Vagina (tissue), 2 donors: Measurements from ENCODE around the gene C12orf60. TPM values are rescaled to one million over a fixed set of nuclear protein-coding genes. Genes with fewer than 3 reads are reported as not detected.

Experiments
- DNase-seq, 2 donors: peaks; one replicate each; pipeline ENCODE4 v3.0.0-alpha.2; 2017; ENCODE audit errors: extremely low spot score in 2 of 2
- H3K27ac ChIP-seq: fragments of 200-600 bp; sonication (generic); one replicate; pipeline ENCODE4 v1.5.1; 2019
- H3K27me3 ChIP-seq: fragments of 200-600 bp; sonication (generic); one replicate; pipeline ENCODE4 v1.5.1; 2019
- H3K36me3 ChIP-seq, 2 donors: fragments of 200-600 bp; sonication (generic); one replicate each; pipeline ENCODE4 v1.5.1; 2017 to 2019
- H3K4me1 ChIP-seq: fragments of 200-600 bp; sonication (generic); one replicate; pipeline ENCODE4 v1.5.1; 2019
- H3K4me3 ChIP-seq, 2 donors: fragments of 200-600 bp; sonication (generic); 1 replicate in 1 of 2; 2 replicates in 1 of 2; pipeline ENCODE4 v1.5.1; 2016 to 2019
- H3K9me3 ChIP-seq: fragments of 200-600 bp; sonication (generic); one replicate; pipeline ENCODE4 v1.5.1; 2019
- POLR2A ChIP-seq, 2 donors: fragments of 450-650 bp; IDR thresholded peaks; one replicate each; pipeline ENCODE4 v1.6.1; 2017; ENCODE audit warnings: antibody characterized with exemption in 2 of 2, mild to moderate bottlenecking in 2 of 2, moderate library complexity in 2 of 2
- POLR2AphosphoS5 ChIP-seq, 2 donors: sonication (generic); formaldehyde crosslinking; IDR thresholded peaks; one replicate each; pipeline ENCODE4 v1.9.0; 2017; ENCODE audit warnings: antibody characterized with exemption in 2 of 2, mild to moderate bottlenecking in 2 of 2, low read depth in 1 of 2; ENCODE audit not compliant: insufficient read depth in 1 of 2
- intact Hi-C: fragments of 100-400 bp; cut with DNase I; formaldehyde crosslinking; loops from one replicate; pipeline ENCODE4 v1.15.1; 2023
- total RNA-seq: library from RNA; depleted of rRNA; stranded (reverse); fragments of >200 nt; gene quantifications from one replicate; pipeline ENCODE4 v1.2.3, GENCODE V29; 2016
- TF ChIP-seq, protein P1 (sequence below), 3 experiments: fragments of 450-650 bp in 2 of 3; fragments of 200-600 bp in 1 of 3; sonication (generic) in 1 of 3; IDR thresholded peaks; one replicate each; pipeline ENCODE4 v1.5.1; 2017 to 2019; ENCODE audit warnings: antibody characterized with exemption in 3 of 3, mild to moderate bottlenecking in 2 of 3, moderate library complexity in 2 of 3

Gene C12orf60
- total RNA-seq, 1 donor from 2014 or later: 0.74 TPM

DNA sequence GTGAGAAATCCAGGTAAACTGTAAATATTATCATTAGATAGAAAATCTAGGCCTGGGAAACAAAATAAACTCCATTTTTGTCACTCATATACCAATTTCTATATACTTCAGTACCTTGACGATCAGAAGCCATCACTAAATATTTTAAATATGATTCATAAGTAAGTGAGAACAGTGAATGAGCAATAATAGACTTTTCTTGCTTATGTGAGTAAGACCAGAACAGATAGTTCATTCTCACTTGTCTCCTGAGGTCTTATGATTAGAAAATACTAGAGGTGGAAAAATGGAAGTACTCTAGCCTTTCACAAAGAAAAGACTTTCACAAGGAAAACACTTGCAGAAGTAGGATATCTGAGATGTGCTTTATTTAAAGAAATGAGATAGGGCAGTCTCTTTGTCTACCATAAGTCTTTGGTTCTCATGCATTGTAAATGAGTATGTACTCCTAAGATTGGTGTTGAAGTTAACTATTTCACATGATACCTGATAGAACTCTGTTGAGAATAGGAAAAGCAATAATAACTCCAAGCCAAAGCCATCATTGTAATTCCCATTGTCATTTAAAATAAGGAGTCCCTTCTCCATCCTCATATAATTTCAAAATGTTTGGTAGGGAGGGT lies 20.7 kb downstream of the C12orf60 start:
- H3K27me3 ChIP-seq: no peaks in the 10 kb centered on the region
- TF ChIP-seq, protein P1, sequence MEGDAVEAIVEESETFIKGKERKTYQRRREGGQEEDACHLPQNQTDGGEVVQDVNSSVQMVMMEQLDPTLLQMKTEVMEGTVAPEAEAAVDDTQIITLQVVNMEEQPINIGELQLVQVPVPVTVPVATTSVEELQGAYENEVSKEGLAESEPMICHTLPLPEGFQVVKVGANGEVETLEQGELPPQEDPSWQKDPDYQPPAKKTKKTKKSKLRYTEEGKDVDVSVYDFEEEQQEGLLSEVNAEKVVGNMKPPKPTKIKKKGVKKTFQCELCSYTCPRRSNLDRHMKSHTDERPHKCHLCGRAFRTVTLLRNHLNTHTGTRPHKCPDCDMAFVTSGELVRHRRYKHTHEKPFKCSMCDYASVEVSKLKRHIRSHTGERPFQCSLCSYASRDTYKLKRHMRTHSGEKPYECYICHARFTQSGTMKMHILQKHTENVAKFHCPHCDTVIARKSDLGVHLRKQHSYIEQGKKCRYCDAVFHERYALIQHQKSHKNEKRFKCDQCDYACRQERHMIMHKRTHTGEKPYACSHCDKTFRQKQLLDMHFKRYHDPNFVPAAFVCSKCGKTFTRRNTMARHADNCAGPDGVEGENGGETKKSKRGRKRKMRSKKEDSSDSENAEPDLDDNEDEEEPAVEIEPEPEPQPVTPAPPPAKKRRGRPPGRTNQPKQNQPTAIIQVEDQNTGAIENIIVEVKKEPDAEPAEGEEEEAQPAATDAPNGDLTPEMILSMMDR (IDR thresholded peaks at IDR 0.05): no peak
- no peak for TF ChIP-seq POLR2AphosphoS5 (IDR thresholded peaks at IDR 0.05; ENCODE audit: insufficient read depth in 1 of 2, low read depth in 1 of 2)
- no peak for TF ChIP-seq POLR2A (IDR thresholded peaks at IDR 0.05)
- no peaks in the 10 kb centered on the region for H3K9me3 ChIP-seq
- no peak overlapping the region for H3K4me3 ChIP-seq
- no peaks in the 10 kb centered on the region for H3K36me3 ChIP-seq
- H3K4me1 ChIP-seq: peaks cover 5% of the 10 kb centered on the region
- intact Hi-C loops: no loop called here
- no peak overlapping the region for H3K27ac ChIP-seq
- DNase-seq: no peak

DNA sequence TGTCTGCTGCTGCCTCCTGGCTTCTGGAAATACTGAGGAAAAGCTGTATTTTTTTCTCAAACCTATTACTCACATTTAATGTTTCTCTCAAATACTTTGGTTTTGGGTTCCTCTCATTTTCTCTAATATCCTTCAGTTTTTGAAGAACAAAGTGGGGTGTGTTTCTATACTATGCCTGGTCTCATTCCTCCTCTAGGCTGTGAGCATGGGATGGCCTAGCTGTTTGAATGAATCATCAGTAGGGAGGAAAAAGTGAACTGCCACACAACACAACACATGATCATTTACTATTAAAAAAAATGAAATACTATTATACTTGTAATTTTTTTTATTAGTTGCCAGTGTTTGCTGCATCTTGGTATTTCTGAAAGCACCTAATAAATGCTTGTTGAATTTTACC lies 21.8 kb downstream of the C12orf60 start:
- Histone ChIP-seq H3K27me3 (no peaks in the 10 kb centered on the region), H3K27ac (no peak overlapping the region), H3K4me1 (peaks cover 5% of the 10 kb centered on the region), H3K36me3 (no peaks in the 10 kb centered on the region), H3K4me3 (no peak overlapping the region), H3K9me3 (no peaks in the 10 kb centered on the region)
- DNase-seq: no peak
- TF ChIP-seq, protein P1 (IDR thresholded peaks at IDR 0.05): no peak
- no peak for TF ChIP-seq POLR2A (IDR thresholded peaks at IDR 0.05)
- no peak for TF ChIP-seq POLR2AphosphoS5 (IDR thresholded peaks at IDR 0.05; ENCODE audit: insufficient read depth in 1 of 2, low read depth in 1 of 2)
- intact Hi-C loops: no loop called here

DNA sequence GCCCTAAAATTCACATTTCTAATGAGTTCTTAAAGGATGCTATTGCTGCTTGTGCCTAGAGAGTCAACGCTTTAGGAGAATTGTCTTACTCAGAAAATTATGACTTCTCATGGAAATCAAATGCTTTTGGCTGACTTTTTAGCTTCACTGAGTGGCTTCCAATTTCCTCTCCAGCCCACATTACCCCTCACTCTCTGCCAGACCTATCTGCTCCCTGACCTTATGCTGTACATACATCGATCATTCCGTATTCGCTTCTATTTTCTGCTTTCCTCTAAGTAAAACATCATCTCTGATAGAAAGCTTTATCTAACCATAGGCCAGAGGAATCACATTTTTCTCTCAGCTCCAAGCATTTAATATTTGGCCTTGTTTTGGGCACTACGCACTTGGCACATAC lies 23.0 kb downstream of the C12orf60 start:
- Histone ChIP-seq H3K4me3 (no peak overlapping the region), H3K27ac (peak overlapping the region; percentile 55), H3K9me3 (no peaks in the 10 kb centered on the region), H3K27me3 (no peaks in the 10 kb centered on the region), H3K4me1 (peaks cover 5% of the 10 kb centered on the region), H3K36me3 (no peaks in the 10 kb centered on the region)
- intact Hi-C loops: no loop called here
- TF ChIP-seq, protein P1 (IDR thresholded peaks at IDR 0.05): no peak
- TF ChIP-seq POLR2A (IDR thresholded peaks at IDR 0.05) (no peak), POLR2AphosphoS5 (IDR thresholded peaks at IDR 0.05; ENCODE audit: insufficient read depth in 1 of 2, low read depth in 1 of 2) (no peak)
- DNase-seq: no peak

DNA sequence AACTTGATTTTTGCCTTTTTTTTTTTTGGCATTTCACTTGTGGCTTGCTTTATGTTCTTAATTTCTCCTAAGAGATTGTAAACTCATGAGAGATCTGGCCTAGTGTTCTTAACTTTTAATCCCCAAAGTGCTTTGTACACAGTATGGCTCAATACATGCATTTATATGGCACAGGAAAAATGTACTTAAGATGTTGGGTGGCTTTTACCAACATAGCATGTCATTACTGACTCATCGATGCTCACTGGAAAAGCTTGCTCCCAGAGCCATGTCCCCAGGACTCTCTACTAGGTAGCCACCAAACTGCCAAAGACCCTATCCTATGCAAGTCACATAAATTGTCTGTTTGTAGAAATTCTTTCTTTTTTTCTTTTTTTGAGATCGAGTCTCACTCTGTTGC lies 23.6 kb downstream of the C12orf60 start:
- TF ChIP-seq POLR2A (IDR thresholded peaks at IDR 0.05) (no peak), POLR2AphosphoS5 (IDR thresholded peaks at IDR 0.05; ENCODE audit: insufficient read depth in 1 of 2, low read depth in 1 of 2) (peak in 1 of 2 donors; percentile 13)
- no peak for DNase-seq
- Histone ChIP-seq H3K4me3 (no peak overlapping the region), H3K9me3 (no peaks in the 10 kb centered on the region), H3K36me3 (no peaks in the 10 kb centered on the region), H3K4me1 (peaks cover 5% of the 10 kb centered on the region), H3K27me3 (no peaks in the 10 kb centered on the region), H3K27ac (peak overlapping the region; percentile 55)
- intact Hi-C loops: no loop called here

DNA sequence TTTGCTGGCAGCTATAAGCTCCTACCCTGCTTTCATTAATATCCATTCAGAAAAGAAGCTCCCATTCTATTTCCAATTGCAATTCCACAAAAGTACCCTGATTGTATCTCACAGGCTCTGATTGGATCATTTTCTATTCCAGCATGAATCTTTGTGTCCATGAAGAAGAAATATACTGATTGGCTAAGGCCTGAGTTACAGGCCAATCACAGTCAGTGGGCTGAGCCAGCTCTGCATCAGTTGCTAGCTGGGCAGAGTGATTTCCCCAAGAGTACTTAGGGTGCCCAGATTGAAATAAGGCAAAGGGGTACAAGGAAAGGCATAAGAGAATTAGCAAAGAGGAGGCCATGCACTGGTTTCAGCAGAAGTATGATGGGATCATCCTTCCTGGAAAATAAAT lies 25.4 kb downstream of the C12orf60 start:
- intact Hi-C loops: no loop called here
- DNase-seq: no peak
- no peak overlapping the region for H3K27ac ChIP-seq
- peaks cover 5% of the 10 kb centered on the region for H3K4me1 ChIP-seq
- no peaks in the 10 kb centered on the region for H3K27me3 ChIP-seq
- TF ChIP-seq POLR2AphosphoS5 (IDR thresholded peaks at IDR 0.05; ENCODE audit: insufficient read depth in 1 of 2, low read depth in 1 of 2) (no peak), POLR2A (IDR thresholded peaks at IDR 0.05) (no peak)
- TF ChIP-seq, protein P1 (IDR thresholded peaks at IDR 0.05): no peak
- no peak overlapping the region for H3K4me3 ChIP-seq
- H3K9me3 ChIP-seq: no peaks in the 10 kb centered on the region
- H3K36me3 ChIP-seq: no peaks in the 10 kb centered on the region
